Activated gamma-delta T cell treated with anti-CD3 and anti-CD28 coated beads, Interleukin-2, amount 50 U/mL, for 16 hours (primary cell): ENCODE data around the gene HSPA4.
"Not testable (repeated sequence)": the region's sequence is repeated elsewhere in the genome, so short reads cannot be mapped to it uniquely, and the experiment has no call there.

Experiments used
- DNase-seq: peaks from one replicate; pipeline ENCODE4 v3.0.0-alpha.2; 2020; ENCODE audit warnings: low read depth

HSPA4 gene

DNA sequence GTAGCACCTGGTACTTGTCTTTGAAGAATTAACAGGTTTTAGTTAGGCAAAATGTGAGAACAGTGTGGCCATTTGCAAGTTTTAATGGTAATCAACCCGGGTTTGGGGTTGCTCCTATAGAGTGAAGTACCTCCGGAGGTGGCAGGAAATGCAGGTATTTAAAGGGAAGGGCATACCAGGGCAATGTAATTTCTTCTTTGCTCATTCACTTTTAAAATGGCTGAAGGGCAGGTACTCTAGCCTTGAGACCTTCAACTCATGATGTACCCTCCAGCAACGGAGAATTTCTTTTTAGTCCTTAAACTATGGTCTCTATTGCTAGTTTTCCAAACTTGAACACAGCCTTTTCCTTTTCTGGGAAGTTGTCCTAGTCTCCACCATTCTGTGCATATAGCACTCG, 1.3 kb upstream of the HSPA4 start:
- DNase-seq: no peak

GRCh38 chr5:133051061-133051541, 712 bp upstream of the HSPA4 start:
- DNase-seq: no peak

DNA sequence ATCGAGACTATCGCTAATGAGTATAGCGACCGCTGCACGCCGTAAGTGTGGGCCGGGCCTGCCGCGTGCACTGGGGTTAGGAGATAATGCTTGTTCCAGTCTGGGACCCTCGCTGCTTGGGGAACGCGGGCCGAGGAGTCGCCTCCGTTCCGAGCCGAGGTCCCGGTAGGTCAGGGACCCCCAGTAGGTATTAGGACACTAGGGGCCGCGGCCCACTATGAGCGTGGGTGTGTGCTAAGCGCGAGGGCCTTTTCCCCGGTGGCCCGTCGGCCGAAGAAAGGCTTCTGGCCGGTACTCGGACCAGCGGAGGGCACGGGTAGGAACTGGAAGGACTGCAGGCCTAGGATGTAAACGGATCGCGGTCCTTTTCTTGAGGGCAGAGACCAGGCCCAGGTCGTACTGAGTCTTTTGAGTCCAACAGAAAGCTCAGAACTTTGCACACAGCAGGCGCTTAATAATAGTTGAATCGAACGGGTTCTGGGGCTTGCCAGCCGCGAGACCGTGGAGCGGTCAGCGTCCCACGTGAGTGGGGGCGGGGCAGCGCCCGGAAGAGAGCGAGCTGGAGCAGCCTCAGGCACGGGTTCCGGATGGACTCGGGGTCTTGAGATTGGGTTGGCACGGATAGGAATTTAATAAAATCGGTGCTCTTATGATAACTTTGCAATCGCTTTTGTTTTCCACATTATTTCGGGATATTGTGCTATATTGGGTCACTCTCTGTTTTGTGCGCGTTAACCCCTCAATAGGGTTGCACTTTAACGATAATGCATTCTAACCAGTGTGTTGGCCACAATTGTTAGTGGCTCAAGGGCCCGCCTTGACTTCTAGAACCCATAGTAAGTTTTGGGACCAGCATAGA, 733 bp downstream of the HSPA4 start:
- peak; percentile 24 for DNase-seq

DNA sequence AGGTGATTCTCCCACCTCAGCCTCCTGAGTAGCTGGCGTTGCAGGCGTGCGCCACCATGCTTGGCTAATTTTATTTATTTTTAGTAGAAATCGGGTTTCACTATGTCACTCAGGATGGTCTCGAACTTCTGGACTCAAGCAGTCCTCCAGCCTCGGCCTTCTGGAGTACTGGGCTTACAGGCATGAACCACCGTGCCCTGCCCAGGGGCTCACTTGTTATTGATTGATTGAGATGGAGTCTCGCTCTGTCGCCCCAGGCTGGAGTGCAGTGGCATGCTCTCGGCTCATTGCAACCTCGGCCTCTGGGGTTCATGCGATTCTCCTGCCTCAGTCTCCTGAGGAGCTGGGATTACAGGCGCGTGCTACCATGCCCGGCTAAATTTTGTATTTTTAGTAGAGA, 1.6 kb downstream of the HSPA4 start:
- DNase-seq: no peak

GRCh38 chr5:133054697-133055471, 3.1 kb downstream of the HSPA4 start:
- DNase-seq: no peak

DNA sequence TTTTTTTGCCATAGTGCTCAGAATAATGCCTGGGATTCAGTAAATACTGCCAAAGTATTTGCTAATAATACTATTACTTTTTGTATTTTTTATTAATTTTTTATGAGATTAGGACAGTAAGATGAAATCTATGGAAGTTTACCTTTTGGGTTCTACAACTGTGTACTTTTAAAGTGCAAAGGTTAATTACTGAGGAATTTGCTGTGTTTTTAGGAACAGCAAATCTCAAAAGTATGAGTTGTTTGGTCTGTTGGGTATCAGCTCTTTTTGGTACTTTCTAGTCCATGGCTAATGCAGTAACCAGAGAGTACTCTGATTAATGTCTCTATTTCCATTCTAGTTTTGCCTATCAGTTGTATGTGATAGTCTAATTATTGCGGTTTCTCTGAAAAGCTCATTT, 5.1 kb downstream of the HSPA4 start:
- DNase-seq: no peak

DNA sequence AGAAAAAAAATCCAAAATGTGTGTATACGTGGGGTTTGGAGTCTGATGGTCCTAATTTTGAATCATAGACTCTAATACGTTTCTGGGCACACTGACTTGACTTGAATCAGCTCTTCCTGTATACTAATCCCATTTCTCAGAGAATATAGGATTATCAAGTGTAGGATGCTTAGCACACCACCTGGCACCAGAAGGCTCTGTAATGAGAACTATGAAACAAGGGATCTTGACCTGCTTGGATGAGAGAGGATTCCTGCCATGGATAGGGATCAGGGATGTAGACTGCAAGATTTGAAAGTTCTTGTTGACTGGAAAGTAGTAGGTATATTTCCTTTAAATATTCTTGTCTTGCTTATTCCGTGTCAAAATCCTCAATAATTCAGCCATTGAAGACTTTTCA, 7.8 kb downstream of the HSPA4 start:
- no peak for DNase-seq

DNA sequence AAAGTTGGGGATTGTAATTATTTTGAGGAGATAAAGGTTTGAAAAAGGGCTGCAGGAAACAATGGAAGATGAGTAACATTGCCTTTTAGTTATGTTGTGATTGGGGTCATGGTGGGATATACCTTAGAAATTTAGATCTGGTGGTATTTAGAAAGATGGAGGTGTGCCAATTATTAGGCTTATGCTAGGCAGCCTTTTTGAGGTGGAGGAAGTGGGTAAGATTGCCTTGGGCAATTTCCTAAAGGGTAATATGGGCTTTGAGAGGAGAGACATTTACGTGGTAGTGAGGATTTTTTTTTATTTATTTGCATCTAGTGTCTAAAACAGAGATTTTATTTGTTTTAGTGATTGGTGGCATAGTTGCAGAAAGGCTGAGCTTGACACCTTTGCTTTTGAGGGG, 10.5 kb downstream of the HSPA4 start:
- no peak for DNase-seq

- DNase-seq: no peak
Measured at GRCh38 chr5:133063965-133064364, 12.2 kb downstream of the HSPA4 start.

- no peak for DNase-seq
Measured at GRCh38 chr5:133065471-133065870, 13.7 kb downstream of the HSPA4 start.

DNA sequence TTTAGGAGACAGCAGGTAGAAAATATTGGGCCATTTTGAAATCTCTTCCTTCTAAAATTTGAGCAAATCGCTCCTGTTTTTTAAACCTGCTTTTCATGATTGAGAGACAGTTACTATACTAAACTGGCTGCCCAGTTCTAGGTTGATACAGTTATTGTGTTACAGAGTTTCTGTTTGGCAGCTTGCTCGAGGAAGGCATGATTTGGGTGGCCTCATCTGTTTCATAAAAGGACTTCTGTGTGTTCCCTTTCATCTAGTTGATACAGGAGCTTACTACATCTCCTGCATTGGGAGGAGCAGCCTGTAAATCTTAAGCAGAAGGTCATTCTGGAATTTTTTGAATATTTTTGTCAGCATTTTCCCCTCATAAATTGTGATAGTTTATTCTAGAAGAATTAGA, 14.2 kb downstream of the HSPA4 start:
- DNase-seq: no peak

- DNase-seq: no peak
Measured at GRCh38 chr5:133072021-133072420, 20.2 kb downstream of the HSPA4 start.

DNA sequence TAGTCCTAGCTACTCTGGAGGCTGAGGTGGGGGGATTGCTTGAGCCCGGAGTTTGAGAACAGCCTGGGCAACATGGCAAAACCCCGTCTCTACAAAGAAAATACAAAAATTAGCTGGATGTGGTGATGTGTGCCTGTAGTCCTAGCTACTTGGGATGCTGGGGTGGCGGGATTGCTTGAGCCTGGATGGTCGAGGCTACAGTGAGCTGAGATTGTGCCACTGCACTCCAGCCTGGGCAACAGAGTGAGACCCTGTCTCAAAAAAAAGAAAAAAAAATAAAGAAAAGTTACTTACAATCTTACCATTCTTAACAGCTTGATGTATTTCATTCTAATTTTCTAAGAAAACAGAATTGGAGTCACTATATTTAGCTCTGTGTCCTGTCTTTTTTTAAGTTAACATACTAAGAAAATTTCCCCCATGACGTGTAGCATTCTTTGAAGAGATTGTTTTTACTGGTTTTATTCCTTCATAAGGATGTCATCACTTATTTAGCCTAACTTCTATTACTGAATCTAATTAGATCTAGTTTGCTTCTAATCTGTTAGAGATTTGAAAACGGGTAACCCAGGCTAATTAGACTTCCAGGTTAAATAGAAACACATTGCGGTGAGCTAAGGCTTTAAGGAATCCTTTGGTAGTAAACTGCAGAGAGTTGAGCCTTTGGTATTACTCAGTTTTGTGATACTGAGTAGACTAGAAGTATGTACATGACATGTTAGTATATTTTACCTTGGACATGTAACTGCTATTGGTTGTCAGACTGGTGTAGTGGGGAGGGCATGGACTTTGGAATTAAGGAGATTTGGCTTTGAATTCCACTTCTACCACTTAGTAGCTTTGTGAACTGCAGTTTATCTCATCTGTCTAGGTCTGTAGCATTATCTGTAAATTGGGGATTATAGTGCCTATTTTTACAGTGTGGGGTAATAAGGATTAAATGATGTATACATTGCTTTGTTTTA, 24.0 kb downstream of the HSPA4 start:
- DNase-seq: no peak

DNA sequence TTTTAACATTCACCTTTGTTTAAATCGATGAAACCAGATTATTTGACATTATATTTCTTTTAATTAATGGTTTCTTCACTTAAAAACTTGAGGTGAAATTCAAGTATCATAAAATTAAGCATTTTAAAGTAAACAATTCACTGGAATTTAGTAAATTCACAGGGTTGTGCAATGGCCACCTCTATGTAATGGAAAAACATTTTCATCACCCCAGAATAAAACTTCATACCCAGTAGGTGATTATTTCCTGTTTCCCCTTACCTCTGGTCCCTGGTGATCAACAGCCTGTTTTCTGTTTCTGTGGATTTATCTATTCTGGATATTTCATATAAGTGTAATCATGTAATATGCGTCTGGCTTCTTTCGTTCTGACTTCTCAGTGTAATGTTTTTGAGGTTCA, 27.2 kb downstream of the HSPA4 start:
- DNase-seq: no peak

DNA sequence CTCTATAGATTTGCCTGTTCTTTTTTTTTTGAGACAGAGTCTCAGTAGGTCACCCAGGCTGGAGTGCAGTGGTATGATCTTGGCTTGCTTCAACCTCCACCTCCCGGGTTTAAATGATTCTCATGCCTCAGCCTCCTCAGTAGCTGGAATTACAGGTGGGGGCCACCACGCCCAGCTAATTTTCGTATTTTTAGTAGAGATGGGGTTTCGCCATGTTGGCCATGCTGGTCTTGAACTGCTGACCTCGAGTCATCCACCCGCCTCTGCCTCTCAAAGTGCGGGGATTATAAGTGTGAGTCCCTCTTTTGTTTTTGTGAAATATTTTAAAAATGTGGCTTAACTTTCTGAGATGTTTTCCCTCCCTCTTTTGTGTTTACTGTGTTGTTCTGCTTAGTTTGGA, 29.2 kb downstream of the HSPA4 start:
- no peak for DNase-seq

DNA sequence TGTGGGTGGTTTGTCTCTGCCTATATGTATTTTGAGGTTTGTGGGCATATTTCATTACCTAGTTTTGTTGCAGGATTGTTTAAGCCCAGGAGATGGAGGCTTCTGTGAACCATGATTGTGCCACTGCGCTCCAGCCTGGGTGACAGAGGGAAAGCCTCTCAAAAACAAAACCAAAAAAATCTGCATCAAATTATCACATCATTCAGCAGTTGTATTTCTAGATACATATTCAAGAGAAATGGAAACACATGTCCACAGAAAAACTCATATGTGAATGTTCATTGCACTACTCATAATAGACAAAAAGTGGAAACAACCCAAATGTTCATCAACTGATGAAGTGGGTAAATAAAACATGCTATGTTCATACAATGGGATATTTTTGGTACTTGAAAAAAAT, 29.9 kb downstream of the HSPA4 start:
- DNase-seq: no peak

DNA sequence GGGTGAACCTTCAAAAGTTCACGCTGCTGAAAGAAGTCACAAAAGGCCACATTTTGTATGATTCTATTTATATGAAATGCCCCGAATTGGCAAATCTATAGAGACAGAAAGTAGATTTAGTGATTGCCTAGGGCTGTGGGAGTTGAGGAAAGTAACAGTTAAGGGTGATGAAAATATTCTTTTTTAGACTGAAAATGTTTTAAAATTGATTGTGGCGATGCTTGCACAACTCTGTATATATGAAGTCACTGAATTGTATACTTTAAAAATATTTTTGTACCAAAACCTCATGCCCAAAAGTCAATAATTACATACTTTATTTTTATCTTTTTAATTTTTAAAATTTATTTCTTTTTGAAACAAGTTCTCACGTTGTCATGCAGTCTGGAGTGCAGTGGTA, 30.3 kb downstream of the HSPA4 start:
- DNase-seq: no peak

- no peak for DNase-seq
Measured at GRCh38 chr5:133083901-133084300, 32.1 kb downstream of the HSPA4 start.

GRCh38 chr5:133085171-133085570, 33.4 kb downstream of the HSPA4 start:
- DNase-seq: not testable (repeated sequence)

DNA sequence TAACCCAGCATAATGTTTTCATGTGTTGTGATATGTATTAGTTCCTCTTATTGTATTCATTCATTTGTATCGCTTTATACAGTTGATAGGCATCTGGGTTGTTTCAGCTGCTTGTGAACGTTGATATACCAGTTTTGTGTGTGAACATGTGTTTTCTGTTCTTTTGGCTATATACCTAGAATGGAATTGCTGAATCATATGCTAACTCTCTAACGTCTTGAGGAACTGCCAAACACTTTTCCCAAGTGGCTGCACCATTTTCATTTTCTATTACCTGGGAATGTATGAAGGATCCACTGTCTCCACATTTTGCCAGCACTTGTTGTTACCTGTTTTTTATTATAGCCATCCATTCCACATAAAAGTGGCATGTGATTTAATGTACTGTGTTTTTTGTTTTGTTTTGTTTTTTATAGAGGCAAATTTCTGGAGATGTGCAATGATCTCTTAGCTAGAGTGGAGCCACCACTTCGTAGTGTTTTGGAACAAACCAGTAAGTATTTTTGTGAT, 34.6 kb downstream of the HSPA4 start:
- DNase-seq: no peak

GRCh38 chr5:133088064-133088463, 36.3 kb downstream of the HSPA4 start:
- DNase-seq: no peak

DNA sequence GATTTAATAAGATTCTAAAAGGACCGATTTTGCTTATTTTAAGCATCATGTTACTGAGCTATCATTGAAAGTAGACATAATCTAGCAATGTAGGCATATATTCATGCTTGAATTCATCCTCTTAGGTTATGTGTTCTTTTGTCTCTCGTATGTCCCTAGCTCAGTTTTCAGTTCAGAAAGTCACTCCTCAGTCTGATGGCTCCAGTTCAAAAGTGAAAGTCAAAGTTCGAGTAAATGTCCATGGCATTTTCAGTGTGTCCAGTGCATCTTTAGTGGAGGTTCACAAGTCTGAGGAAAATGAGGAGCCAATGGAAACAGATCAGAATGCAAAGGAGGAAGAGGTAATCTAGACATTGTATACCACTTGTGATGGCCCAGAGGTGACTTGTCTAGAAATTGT, 39.2 kb downstream of the HSPA4 start:
- no peak for DNase-seq
